ENCODE results near the gene MARCO.

DNA sequence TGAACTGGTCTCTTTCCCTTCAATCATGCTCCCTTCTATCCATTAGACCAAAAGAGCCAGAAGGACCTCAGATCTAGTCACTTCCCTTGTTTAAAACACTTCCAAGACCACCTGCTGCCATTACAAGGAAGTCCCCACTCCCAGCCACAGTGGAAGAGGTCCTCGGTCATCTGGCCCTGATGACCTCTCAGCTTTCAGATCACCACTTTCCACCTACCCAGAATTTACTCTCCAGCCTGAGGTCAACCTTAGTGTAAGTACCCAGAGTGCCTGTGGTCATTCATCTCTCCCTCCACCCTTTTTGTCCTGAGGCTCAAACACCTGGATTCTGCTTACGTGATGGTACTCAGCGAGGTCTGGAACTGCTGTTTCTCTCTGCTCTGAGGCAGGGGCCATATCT, 67.1 kb downstream of the MARCO start:
- TF ChIP-seq, protein P1, sequence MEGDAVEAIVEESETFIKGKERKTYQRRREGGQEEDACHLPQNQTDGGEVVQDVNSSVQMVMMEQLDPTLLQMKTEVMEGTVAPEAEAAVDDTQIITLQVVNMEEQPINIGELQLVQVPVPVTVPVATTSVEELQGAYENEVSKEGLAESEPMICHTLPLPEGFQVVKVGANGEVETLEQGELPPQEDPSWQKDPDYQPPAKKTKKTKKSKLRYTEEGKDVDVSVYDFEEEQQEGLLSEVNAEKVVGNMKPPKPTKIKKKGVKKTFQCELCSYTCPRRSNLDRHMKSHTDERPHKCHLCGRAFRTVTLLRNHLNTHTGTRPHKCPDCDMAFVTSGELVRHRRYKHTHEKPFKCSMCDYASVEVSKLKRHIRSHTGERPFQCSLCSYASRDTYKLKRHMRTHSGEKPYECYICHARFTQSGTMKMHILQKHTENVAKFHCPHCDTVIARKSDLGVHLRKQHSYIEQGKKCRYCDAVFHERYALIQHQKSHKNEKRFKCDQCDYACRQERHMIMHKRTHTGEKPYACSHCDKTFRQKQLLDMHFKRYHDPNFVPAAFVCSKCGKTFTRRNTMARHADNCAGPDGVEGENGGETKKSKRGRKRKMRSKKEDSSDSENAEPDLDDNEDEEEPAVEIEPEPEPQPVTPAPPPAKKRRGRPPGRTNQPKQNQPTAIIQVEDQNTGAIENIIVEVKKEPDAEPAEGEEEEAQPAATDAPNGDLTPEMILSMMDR (IDR thresholded peaks at IDR 0.05), result no peak
- TF ChIP-seq EP300 (IDR thresholded peaks at IDR 0.05), result no peak
- TF ChIP-seq POLR2A (IDR thresholded peaks at IDR 0.05), result no peak
- TF ChIP-seq POLR2AphosphoS5 (IDR thresholded peaks at IDR 0.05), result no peak

Measured in stomach (tissue), 4 donors.